B cell (primary cell): ENCODE results near the gene LAMA4. TPM values are rescaled to one million over a fixed set of nuclear protein-coding genes. Genes with fewer than 3 reads are reported as not detected.
"Not testable (repeated sequence)": the region's sequence is repeated elsewhere in the genome, so short reads cannot be mapped to it uniquely, and the experiment has no call there.

Experiments
- ATAC-seq: fragments of 200-7000 bp; cut with Tn5 transposase; one replicate; pipeline ENCODE4 v1.10.0; 2021; ENCODE audit warnings: low read depth, mild to moderate bottlenecking, moderate number of reproducible peaks, moderate library complexity
- CTCF ChIA-PET: fragments of 350-600 bp; sonication (Branson Sonifier 250); formaldehyde crosslinking; loops from one replicate; lab custom pipeline; 2021; ENCODE audit warnings: antibody characterized with exemption, inconsistent platforms; lab: Charles Lee
- POLR2A ChIA-PET: fragments of 350-600 bp; sonication (Branson Sonifier 250); formaldehyde crosslinking; loops from one replicate; lab custom pipeline; 2021; ENCODE audit warnings: antibody characterized with exemption; lab: Charles Lee
- DNase-seq: peaks from one replicate; pipeline ENCODE4 v3.0.0; 2013
- H2AFZ ChIP-seq: 2 replicates; pipeline ENCODE4 v1.6.1; 2012; ENCODE audit warnings: mild to moderate bottlenecking, low read depth, low read length; ENCODE audit not compliant: insufficient read depth, poor library complexity, severe bottlenecking
- H3K27ac ChIP-seq, 2 donors: 1 replicate in 1 of 2; 2 replicates in 1 of 2; pipeline ENCODE4 v1.5.1; 2012 to 2013; ENCODE audit warnings: low read length in 2 of 2, mild to moderate bottlenecking in 2 of 2, moderate library complexity in 1 of 2
- H3K27me3 ChIP-seq, 4 experiments: fragments of 200-600 bp in 1 of 4; sonication (generic) in 1 of 4; replicated peaks in 1 of 4; 1 replicate in 2 of 4; 2 replicates in 2 of 4; pipeline versions ENCODE4 v1.6.1 to v1.7.0; 2013 to 2016; ENCODE audit warnings: low read length in 3 of 4, mild to moderate bottlenecking in 2 of 4, mixed read lengths in 1 of 4, moderate library complexity in 1 of 4; ENCODE audit not compliant: insufficient read depth in 4 of 4, control insufficient read depth in 3 of 4; ENCODE audit errors: control extremely low read depth in 1 of 4
- H3K36me3 ChIP-seq, 2 experiments: replicated peaks in 1 of 2; 1 replicate in 1 of 2; 2 replicates in 1 of 2; pipeline versions ENCODE4 v1.6.1 to v1.7.1; 2013; ENCODE audit warnings: low read length in 1 of 2; ENCODE audit not compliant: insufficient read depth in 2 of 2, control insufficient read depth in 1 of 2; ENCODE audit errors: control extremely low read depth in 1 of 2, extremely low read depth in 1 of 2
- H3K4me1 ChIP-seq, 2 donors: fragments of 200-600 bp in 1 of 2; sonication (generic) in 1 of 2; 1 replicate in 1 of 2; 2 replicates in 1 of 2; pipeline versions ENCODE4 v1.5.1 to v1.6.1; 2013 to 2017; ENCODE audit warnings: low read length in 2 of 2; ENCODE audit not compliant: control insufficient read depth in 2 of 2, insufficient read depth in 2 of 2
- H3K4me2 ChIP-seq: replicated peaks from 2 replicates; pipeline ENCODE3; 2012; ENCODE audit warnings: mild to moderate bottlenecking, low read depth, low read length; ENCODE audit not compliant: poor library complexity, severe bottlenecking
- H3K4me3 ChIP-seq, 5 experiments: fragments of 200-600 bp in 1 of 5; sonication (generic) in 1 of 5; 1 replicate in 3 of 5; 2 replicates in 2 of 5; pipeline versions ENCODE4 v1.5.1 to v1.7.0; 2011 to 2016; ENCODE audit warnings: low read length in 4 of 5, mild to moderate bottlenecking in 4 of 5, low read depth in 2 of 5, control low read depth in 1 of 5, moderate library complexity in 1 of 5; ENCODE audit not compliant: insufficient read depth in 1 of 5; ENCODE audit errors: control extremely low read depth in 1 of 5, extremely low read depth in 1 of 5
- H3K79me2 ChIP-seq: fragments of 200-600 bp; sonication (generic); one replicate; pipeline ENCODE4 v1.6.0; 2016; ENCODE audit warnings: low read length; ENCODE audit not compliant: control insufficient read depth, insufficient read depth
- H3K9ac ChIP-seq: fragments of 200-600 bp; sonication (generic); 2 replicates; pipeline ENCODE4 v1.6.1; 2017; ENCODE audit warnings: mild to moderate bottlenecking, low read length, moderate library complexity
- H3K9me3 ChIP-seq, 3 donors: one replicate each; pipeline versions ENCODE4 v1.6.1 to v1.7.1; 2013; ENCODE audit warnings: low read length in 2 of 3; ENCODE audit not compliant: control insufficient read depth in 2 of 3, insufficient read depth in 1 of 3; ENCODE audit errors: control extremely low read depth in 1 of 3
- H4K20me1 ChIP-seq: 2 replicates; pipeline ENCODE4 v1.6.0; 2012; ENCODE audit warnings: mild to moderate bottlenecking, low read length; ENCODE audit not compliant: insufficient read depth, control insufficient read depth, poor library complexity, severe bottlenecking
- H3K27ac Mint-ChIP-seq: one replicate; pipeline ENCODE4 v1.8.0; 2021; ENCODE audit warnings: mixed read lengths
- H3K27me3 Mint-ChIP-seq: one replicate; pipeline ENCODE4 v1.8.0; 2021; ENCODE audit warnings: mixed read lengths
- H3K4me1 Mint-ChIP-seq: one replicate; pipeline ENCODE4 v1.8.0; 2021; ENCODE audit warnings: mixed read lengths
- H3K4me3 Mint-ChIP-seq: one replicate; pipeline ENCODE4 v1.8.0; 2021; ENCODE audit warnings: mixed read lengths
- H3K9me3 Mint-ChIP-seq: one replicate; pipeline ENCODE4 v1.8.0; 2022; ENCODE audit warnings: mixed read lengths; ENCODE audit not compliant: insufficient read depth
- WGBS: methylation state at CpG from one replicate; pipeline ENCODE4 v1.1.5; 2013; ENCODE audit warnings: missing lambda C conversion rate; ENCODE audit not compliant: insufficient coverage; 5-methylcytosine and 5-hydroxymethylcytosine counted together
- intact Hi-C: fragments of 100-400 bp; cut with micrococcal nuclease; formaldehyde crosslinking; loops from one replicate; pipeline ENCODE4 v1.10.0; 2022
- polyA plus RNA-seq: library from polyadenylated mRNA; depleted of rRNA; stranded (reverse); fragments of >200 nt; gene quantifications from 2 replicates; pipeline ENCODE4 v1.2.3, GENCODE V29; 2012
- total RNA-seq, 2 donors: library from RNA; stranded (reverse); fragments of 120-200 nt in 1 of 2; gene quantifications; 1 replicate in 1 of 2; 2 replicates in 1 of 2; pipeline versions ENCODE4 v1.2.3 to v1.2.4, GENCODE V29; 2013 to 2022
- TF ChIP-seq, protein P1 (sequence below): fragments of 200-600 bp; IDR thresholded peaks from one replicate; pipeline ENCODE4 v1.8.0; 2022; ENCODE audit warnings: antibody characterized with exemption, mild to moderate bottlenecking

The LAMA4 gene
- total and polyA plus RNA-seq, 2 donors (not counting 1 experiment from before 2014, with no cell fraction given), result not detected

DNA sequence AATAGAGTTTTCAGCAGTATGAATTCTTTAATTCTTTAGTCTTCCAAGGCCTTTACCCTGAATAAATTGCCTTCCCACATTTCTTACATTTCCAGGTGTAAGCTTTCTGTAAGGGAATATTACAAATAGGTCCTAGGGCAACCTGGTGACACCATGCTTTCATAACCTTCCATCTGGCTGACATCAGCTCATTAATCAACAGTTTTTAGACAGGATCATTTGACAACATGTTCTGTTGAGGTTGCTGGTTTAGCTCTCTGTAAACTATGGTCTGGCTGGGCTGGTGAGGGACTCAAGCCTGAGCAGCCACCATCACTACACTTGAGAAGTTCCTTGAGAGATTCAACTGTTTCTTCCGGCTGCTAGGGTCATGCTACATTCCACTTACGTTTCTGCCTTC, 147.8 kb downstream of the LAMA4 start:
- Mint-ChIP-seq H3K27ac (no peak overlapping the region), H3K27me3 (peaks cover 12% of the 10 kb centered on the region), H3K4me3 (no peak overlapping the region), H3K4me1 (no peaks in the 10 kb centered on the region), H3K9me3 (peaks cover 7% of the 10 kb centered on the region)
- Histone ChIP-seq H3K27me3 (no peaks in the 10 kb centered on the region), H3K9me3 (no peaks in the 10 kb centered on the region), H3K79me2 (no peaks in the 10 kb centered on the region), H4K20me1 (no peaks in the 10 kb centered on the region), H3K4me2 (no peak overlapping the region), H3K9ac (no peak overlapping the region), H2AFZ (no peak overlapping the region), H3K36me3 (no peaks in the 10 kb centered on the region), H3K27ac (no peak overlapping the region), H3K4me1 (no peaks in the 10 kb centered on the region), H3K4me3 (no peak overlapping the region)
- ChIA-PET CTCF (no interaction called here), POLR2A (no interaction called here)
- ATAC-seq, result no peak
- DNase-seq, result no peak
- 92% methylated on average over 2 of the region's 2 CpGs for WGBS
- intact Hi-C loops, result no loop called here
- TF ChIP-seq, protein P1, sequence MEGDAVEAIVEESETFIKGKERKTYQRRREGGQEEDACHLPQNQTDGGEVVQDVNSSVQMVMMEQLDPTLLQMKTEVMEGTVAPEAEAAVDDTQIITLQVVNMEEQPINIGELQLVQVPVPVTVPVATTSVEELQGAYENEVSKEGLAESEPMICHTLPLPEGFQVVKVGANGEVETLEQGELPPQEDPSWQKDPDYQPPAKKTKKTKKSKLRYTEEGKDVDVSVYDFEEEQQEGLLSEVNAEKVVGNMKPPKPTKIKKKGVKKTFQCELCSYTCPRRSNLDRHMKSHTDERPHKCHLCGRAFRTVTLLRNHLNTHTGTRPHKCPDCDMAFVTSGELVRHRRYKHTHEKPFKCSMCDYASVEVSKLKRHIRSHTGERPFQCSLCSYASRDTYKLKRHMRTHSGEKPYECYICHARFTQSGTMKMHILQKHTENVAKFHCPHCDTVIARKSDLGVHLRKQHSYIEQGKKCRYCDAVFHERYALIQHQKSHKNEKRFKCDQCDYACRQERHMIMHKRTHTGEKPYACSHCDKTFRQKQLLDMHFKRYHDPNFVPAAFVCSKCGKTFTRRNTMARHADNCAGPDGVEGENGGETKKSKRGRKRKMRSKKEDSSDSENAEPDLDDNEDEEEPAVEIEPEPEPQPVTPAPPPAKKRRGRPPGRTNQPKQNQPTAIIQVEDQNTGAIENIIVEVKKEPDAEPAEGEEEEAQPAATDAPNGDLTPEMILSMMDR, result no peak

- H3K36me3 ChIP-seq, H3K4me2 ChIP-seq, CTCF ChIA-PET, H3K9ac ChIP-seq, ATAC-seq, H3K4me3 ChIP-seq, H3K4me3 Mint-ChIP-seq, POLR2A ChIA-PET, H2AFZ ChIP-seq, H3K9me3 ChIP-seq, H3K9me3 Mint-ChIP-seq, intact Hi-C loops, H3K4me1 ChIP-seq, H3K4me1 Mint-ChIP-seq, H3K79me2 ChIP-seq, H3K27ac ChIP-seq, DNase-seq, H4K20me1 ChIP-seq, H3K27me3 ChIP-seq, H3K27ac Mint-ChIP-seq: not testable (repeated sequence)
- H3K27me3 Mint-ChIP-seq, result peaks cover 12% of the 10 kb centered on the region
- no CpG with 5 or more reads among the region's 2 CpGs for WGBS
Observed at GRCh38 chr6:112106026-112106425, 148.3 kb downstream of the LAMA4 start.
